RWPE2 (cell line): ENCODE data around the gene NFS1.
"Not testable (repeated sequence)": the region's sequence is repeated elsewhere in the genome, so short reads cannot be mapped to it uniquely, and the experiment has no call there.

ENCODE experiments used
- ATAC-seq: fragments of 200-7000 bp; cut with Tn5 transposase; 3 replicates; pipeline ENCODE4 v1.9.1; 2021; ENCODE audit warnings: low read depth
- DNase-seq: peaks from one replicate; pipeline ENCODE4 v3.0.0-alpha.2; 2020; ENCODE audit warnings: low spot score
- H3K27ac ChIP-seq: fragments of 450-650 bp; 2 replicates; pipeline ENCODE4 v1.5.1; 2017; ENCODE audit warnings: mild to moderate bottlenecking; ENCODE audit not compliant: poor library complexity, severe bottlenecking
- H3K27me3 ChIP-seq: fragments of 250-450 bp; sonication (Bioruptor Pico); 2 replicates; pipeline ENCODE4 v1.5.1; 2021; ENCODE audit warnings: mild to moderate bottlenecking, moderate library complexity; ENCODE audit not compliant: insufficient read depth, poor library complexity, severe bottlenecking
- H3K36me3 ChIP-seq: fragments of 250-450 bp; sonication (Bioruptor Pico); 2 replicates; pipeline ENCODE4 v1.5.1; 2020; ENCODE audit warnings: low read depth, mild to moderate bottlenecking, moderate library complexity
- H3K4me1 ChIP-seq: fragments of 250-450 bp; sonication (Bioruptor Pico); 2 replicates; pipeline ENCODE4 v1.5.1; 2021; ENCODE audit warnings: mild to moderate bottlenecking, moderate library complexity; ENCODE audit not compliant: insufficient read depth, poor library complexity, severe bottlenecking
- H3K4me3 ChIP-seq: fragments of 250-450 bp; sonication (Bioruptor Pico); 2 replicates; pipeline ENCODE4 v1.5.1; 2021; ENCODE audit warnings: mild to moderate bottlenecking, moderate library complexity; ENCODE audit not compliant: severe bottlenecking
- H3K9me3 ChIP-seq: fragments of 250-450 bp; sonication (Bioruptor Pico); 2 replicates; pipeline ENCODE4 v1.5.1; 2021; ENCODE audit warnings: mild to moderate bottlenecking, moderate library complexity; ENCODE audit not compliant: severe bottlenecking
- CTCF ChIP-seq: fragments of 450-650 bp; IDR thresholded peaks from one replicate; pipeline ENCODE4 v1.5.1; 2017; ENCODE audit warnings: mild to moderate bottlenecking, moderate library complexity; ENCODE audit not compliant: poor library complexity, severe bottlenecking

Gene NFS1

GRCh38 chr20:35711588-35712209 is 12.5 kb upstream of the NFS1 start:
- no peak overlapping the region for H3K27ac ChIP-seq
- ATAC-seq (no peak), DNase-seq (no peak)
- no peaks in the 10 kb centered on the region for H3K9me3 ChIP-seq
- H3K27me3 ChIP-seq, result no peaks in the 10 kb centered on the region
- H3K4me3 ChIP-seq, result no peak overlapping the region
- H3K4me1 ChIP-seq, result peaks cover 3% of the 10 kb centered on the region
- H3K36me3 ChIP-seq, result peaks cover 98% of the 10 kb centered on the region
- TF ChIP-seq CTCF, result no peak

DNA sequence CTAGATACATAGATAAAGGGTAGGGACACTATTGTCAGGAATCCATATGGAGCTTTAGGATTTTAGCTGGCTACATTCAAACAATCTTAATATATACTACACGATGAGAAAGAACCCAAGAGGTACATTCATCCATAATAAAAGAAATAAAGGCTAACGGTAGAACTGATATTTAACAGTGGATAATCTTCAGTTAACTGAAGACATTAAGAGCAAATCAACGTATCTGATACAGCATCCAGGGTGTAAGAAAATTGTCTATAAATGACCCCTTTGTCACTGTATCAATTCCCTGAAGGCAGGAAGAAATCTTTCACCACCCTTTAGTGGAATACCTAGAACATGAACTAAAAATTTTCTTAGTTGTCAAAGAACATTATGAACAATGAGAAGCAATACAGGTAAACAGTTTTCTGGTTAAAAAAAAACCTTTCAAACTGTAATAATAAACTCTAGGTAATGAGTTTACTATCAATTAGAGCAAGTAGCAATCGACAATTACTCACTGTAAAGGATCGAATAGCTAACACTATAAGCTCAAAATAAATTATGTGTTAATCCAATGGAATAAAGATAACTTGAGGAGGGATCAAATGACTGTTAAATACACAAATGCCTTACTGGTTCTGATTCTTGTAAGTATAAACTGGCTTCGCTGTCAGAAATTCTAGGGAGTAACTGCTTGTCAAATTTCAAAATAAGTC is 11.9 kb upstream of the NFS1 start:
- DNase-seq (no peak), ATAC-seq (no peak)
- peaks cover 3% of the 10 kb centered on the region for H3K4me1 ChIP-seq
- H3K4me3 ChIP-seq, result no peak overlapping the region
- no peak for TF ChIP-seq CTCF
- no peaks in the 10 kb centered on the region for H3K9me3 ChIP-seq
- H3K36me3 ChIP-seq, result peaks cover 98% of the 10 kb centered on the region
- peak overlapping the region; percentile 6 for H3K27ac ChIP-seq
- H3K27me3 ChIP-seq, result no peaks in the 10 kb centered on the region

- Histone ChIP-seq H3K9me3 (no peaks in the 10 kb centered on the region), H3K4me1 (peaks cover 3% of the 10 kb centered on the region), H3K27ac (peak overlapping the region; percentile 6), H3K4me3 (no peak overlapping the region), H3K36me3 (peaks cover 98% of the 10 kb centered on the region), H3K27me3 (no peaks in the 10 kb centered on the region)
- DNase-seq (no peak), ATAC-seq (no peak)
- TF ChIP-seq CTCF, result no peak
Observed at GRCh38 chr20:35710039-35710438, 10.9 kb upstream of the NFS1 start.

DNA sequence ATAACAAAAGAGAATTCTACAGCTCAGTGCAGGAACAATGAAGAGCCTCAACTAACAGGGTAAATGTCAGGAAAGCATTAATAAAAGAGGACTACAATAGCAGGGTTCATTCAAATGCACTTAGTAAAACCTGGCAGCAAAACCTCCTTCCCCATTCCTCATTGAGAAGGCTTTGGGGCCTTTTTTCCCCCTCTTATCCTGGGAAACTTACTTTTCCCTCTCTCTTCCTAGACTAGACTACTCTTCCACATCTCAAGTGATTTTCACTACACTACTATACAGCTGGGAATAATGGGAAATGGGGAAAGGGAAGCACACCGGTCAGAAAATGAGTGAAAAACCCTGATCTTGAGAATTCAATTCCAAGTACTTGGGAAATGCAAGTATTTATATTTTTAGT is 10.1 kb upstream of the NFS1 start:
- Histone ChIP-seq H3K4me3 (no peak overlapping the region), H3K27ac (peak overlapping the region; percentile 6), H3K36me3 (peaks cover 98% of the 10 kb centered on the region), H3K27me3 (no peaks in the 10 kb centered on the region), H3K4me1 (peaks cover 3% of the 10 kb centered on the region), H3K9me3 (no peaks in the 10 kb centered on the region)
- ATAC-seq, result peak; percentile 18; the same call in 1 of the 3 replicates
- no peak for TF ChIP-seq CTCF
- DNase-seq, result no peak

GRCh38 chr20:35708502-35708901 is 9.3 kb upstream of the NFS1 start:
- no peaks in the 10 kb centered on the region for H3K27me3 ChIP-seq
- no peak for TF ChIP-seq CTCF

DNA sequence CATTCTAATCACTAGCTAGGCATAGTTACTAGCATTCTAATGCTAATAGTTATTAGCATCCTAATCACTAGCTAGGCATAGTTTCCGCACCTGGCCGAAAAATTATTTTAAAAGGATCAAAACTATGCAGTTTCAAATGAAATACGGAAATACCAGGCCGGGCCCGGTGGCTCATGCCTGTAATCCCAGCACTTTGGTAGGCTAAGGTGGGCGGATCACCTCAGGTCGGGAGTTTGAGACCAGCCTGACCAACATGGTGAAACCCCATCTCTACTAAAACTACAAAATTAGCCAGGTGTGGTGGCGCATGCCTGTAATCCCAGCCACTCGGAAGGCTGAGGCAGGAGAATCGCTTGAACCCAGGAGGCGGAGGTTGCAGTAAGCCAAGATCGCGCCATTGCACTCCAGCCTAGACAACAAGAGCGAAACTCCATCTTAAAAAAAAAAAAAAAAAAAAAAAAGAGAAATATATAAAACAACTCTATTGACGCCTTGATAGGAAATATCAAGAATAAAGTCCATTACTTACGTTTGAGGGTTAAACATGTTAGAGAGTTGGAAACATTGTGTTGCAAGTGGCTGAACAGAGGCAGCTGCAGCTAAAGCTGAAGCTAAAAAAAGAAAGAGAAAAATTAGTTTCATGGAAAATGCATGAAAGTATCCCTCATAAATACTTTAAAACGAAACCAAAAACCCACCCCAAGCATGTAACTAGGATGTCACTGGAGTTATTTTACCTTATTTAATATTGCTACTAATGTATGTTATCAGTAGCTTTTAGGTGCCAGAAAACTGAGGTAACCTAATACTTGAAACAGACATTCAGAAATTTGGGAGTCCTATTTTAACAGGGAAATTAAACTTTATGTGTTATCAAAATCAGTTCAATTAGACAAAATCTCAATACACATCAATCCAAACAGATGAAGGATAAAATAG is 7.7 kb upstream of the NFS1 start:
- not testable (repeated sequence) for ATAC-seq, H3K4me3 ChIP-seq, H3K27me3 ChIP-seq, H3K4me1 ChIP-seq, H3K9me3 ChIP-seq, H3K27ac ChIP-seq
- peak; percentile 63 for DNase-seq
- peaks cover 100% of the 10 kb centered on the region for H3K36me3 ChIP-seq

More at GRCh38 chr20:35708502-35708901, 9.3 kb upstream of the NFS1 start:
- Histone ChIP-seq H3K36me3 (peaks cover 98% of the 10 kb centered on the region), H3K4me1 (peaks cover 3% of the 10 kb centered on the region), H3K4me3 (no peak overlapping the region), H3K27ac (peak overlapping the region; percentile 6), H3K9me3 (no peaks in the 10 kb centered on the region)
- no peak for ATAC-seq
- DNase-seq, result no peak
